Immature natural killer cell (primary cell): ENCODE results near the gene MROH2B. TPM values are rescaled to one million over a fixed set of nuclear protein-coding genes. Genes with fewer than 3 reads are reported as not detected.

Experiments
- DNase-seq, 3 donors: peaks; one replicate each; pipeline ENCODE4 v3.0.0; 2022; ENCODE audit warnings: mixed read lengths in 1 of 3
- H3K27ac Mint-ChIP-seq, 6 donors: one replicate each; pipeline ENCODE4 v1.8.0; 2020; ENCODE audit warnings: mixed read lengths in 6 of 6, mild to moderate bottlenecking in 5 of 6, inconsistent platforms in 4 of 6, moderate library complexity in 3 of 6
- H3K27me3 Mint-ChIP-seq, 3 donors: one replicate each; pipeline ENCODE4 v1.8.0; 2020 to 2021; ENCODE audit warnings: low read depth in 3 of 3, mild to moderate bottlenecking in 3 of 3, mixed read lengths in 3 of 3, moderate library complexity in 3 of 3, inconsistent platforms in 1 of 3
- H3K36me3 Mint-ChIP-seq, 3 donors: one replicate each; pipeline ENCODE4 v1.8.0; 2020; ENCODE audit warnings: mixed read lengths in 3 of 3, inconsistent platforms in 2 of 3, mild to moderate bottlenecking in 2 of 3
- H3K4me1 Mint-ChIP-seq, 2 donors: one replicate each; pipeline ENCODE4 v1.8.0; 2020; ENCODE audit warnings: inconsistent platforms in 2 of 2, mild to moderate bottlenecking in 2 of 2, mixed read lengths in 2 of 2, moderate library complexity in 1 of 2
- H3K4me3 Mint-ChIP-seq, 5 donors: one replicate each; pipeline ENCODE4 v1.8.0; 2020; ENCODE audit warnings: mild to moderate bottlenecking in 5 of 5, mixed read lengths in 5 of 5, inconsistent platforms in 3 of 5, moderate library complexity in 3 of 5
- H3K9me3 Mint-ChIP-seq, 6 donors: one replicate each; pipeline ENCODE4 v1.8.0; 2020; ENCODE audit warnings: mild to moderate bottlenecking in 6 of 6, mixed read lengths in 6 of 6, inconsistent platforms in 4 of 6, moderate library complexity in 3 of 6
- polyA plus RNA-seq, 3 donors: library from polyadenylated mRNA; unstranded; fragments of 300-500 nt; fragmentation: Illumina TruSeq; gene quantifications; one replicate each; pipeline ENCODE4 v1.2.3, GENCODE V29; 2021

The MROH2B gene
- polyA plus RNA-seq, 3 donors from 2014 or later: not detected

DNA sequence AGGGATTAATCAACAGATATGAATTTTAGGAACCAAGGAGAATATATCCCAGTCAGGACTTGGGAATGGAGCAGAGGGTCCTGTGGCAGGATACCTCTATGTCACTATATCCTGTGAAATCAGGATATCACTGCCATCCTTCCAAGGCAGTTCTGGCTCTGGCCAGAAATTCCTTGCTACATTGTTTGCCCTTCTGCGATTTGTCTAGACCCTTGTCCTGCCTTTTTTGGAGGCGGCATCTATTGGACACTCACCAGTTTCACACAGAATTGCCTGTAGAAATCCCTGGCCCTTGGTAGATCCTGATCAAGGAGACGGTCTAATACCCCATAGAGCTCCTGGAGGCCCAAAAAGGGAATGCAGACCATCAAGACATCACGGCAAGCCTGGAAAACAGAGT lies 71.2 kb downstream of the MROH2B start:
- Mint-ChIP-seq H3K9me3 (peaks cover 0 to 7% (median 0%) of the 10 kb centered on the region in 6 donors), H3K27me3 (peaks cover 0 to 2% (median 1%) of the 10 kb centered on the region in 3 donors), H3K4me3 (no peak overlapping the region), H3K36me3 (no peaks in the 10 kb centered on the region), H3K27ac (no peak overlapping the region), H3K4me1 (no peaks in the 10 kb centered on the region)
- no peak for DNase-seq

DNA sequence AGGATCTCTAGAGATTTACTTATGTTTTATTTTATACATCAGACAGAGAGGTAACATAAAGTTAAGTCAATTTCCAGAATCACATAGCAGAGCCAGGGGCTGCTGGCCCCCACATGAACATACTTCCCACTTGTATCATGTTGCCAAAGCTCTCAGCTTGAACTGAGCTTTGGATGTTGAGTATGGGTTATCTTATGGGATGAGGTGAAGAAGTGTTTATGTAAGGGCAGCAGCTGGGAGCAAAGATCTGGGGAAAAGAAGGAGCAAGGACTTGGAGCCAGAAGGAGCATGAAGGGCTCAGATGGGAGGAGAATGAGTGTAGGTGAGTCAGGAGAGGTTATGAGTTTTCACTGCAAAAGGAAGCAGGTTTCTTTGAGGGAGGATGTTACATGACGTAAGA lies 72.0 kb downstream of the MROH2B start:
- Mint-ChIP-seq H3K36me3 (no peaks in the 10 kb centered on the region), H3K4me3 (no peak overlapping the region), H3K27ac (no peak overlapping the region), H3K27me3 (peaks cover 0 to 2% (median 1%) of the 10 kb centered on the region in 3 donors), H3K4me1 (no peaks in the 10 kb centered on the region), H3K9me3 (peaks cover 0 to 8% (median 0%) of the 10 kb centered on the region in 6 donors)
- DNase-seq: no peak

DNA sequence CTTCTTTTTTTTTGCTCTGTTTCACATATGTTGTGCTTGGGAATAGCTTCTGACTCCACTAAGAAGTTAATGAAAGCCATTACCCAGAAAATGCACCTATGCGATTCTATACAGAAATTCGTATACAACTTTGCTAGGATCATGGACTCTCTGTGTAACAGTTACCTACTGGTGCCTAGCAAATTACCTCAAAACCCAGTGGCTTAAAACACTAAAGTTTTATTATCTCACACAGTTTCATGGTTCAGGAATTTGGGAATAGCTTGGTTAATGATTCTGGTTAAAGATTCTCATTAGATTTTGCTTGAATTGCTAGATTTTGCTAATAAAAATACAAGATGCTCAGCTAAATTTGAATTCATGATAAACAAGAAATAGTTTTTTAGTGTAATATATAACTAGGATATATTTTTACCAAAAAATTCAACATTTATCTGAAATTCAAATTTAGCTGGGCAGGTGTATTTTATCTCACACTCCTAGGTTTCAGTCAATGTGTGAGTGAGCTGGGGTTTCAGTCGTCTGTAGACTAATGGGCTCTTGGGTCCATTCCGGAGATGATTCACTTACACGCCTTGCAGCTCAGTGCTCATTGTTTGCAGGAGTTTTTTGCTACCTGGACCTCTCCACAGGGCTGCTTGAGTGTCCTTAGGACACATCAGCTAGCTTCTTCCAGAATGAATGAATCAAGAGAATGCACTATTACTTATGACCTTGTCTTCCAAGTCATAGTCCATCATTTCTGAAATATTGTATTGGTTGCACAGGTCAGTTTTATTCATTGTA lies 75.1 kb downstream of the MROH2B start:
- no peak for DNase-seq
- Mint-ChIP-seq H3K27ac (no peak overlapping the region), H3K4me1 (no peaks in the 10 kb centered on the region), H3K4me3 (no peak overlapping the region), H3K27me3 (peaks cover 0 to 2% (median 0%) of the 10 kb centered on the region in 3 donors), H3K9me3 (peaks cover 0 to 9% (median 0%) of the 10 kb centered on the region in 6 donors), H3K36me3 (no peaks in the 10 kb centered on the region)

- peaks cover 0 to 7% (median 0%) of the 10 kb centered on the region in 6 donors for H3K9me3 Mint-ChIP-seq
- no peak overlapping the region for H3K4me3 Mint-ChIP-seq
- H3K27ac Mint-ChIP-seq: no peak overlapping the region
- H3K36me3 Mint-ChIP-seq: no peaks in the 10 kb centered on the region
- H3K4me1 Mint-ChIP-seq: no peaks in the 10 kb centered on the region
- H3K27me3 Mint-ChIP-seq: no peaks in the 10 kb centered on the region
- DNase-seq: no peak
Observed at GRCh38 chr5:40991981-40992559, 79.1 kb downstream of the MROH2B start.

- peaks cover 0 to 5% (median 0%) of the 10 kb centered on the region in 6 donors for H3K9me3 Mint-ChIP-seq
- DNase-seq: no peak
Observed at GRCh38 chr5:40991168-40991980, 79.8 kb downstream of the MROH2B start.

GRCh38 chr5:40988746-40989510 lies 82.2 kb downstream of the MROH2B start:
- peaks cover 0 to 2% (median 0%) of the 10 kb centered on the region in 6 donors for H3K9me3 Mint-ChIP-seq
- no peak overlapping the region for H3K27ac Mint-ChIP-seq
- H3K27me3 Mint-ChIP-seq: peaks cover 0 to 3% (median 0%) of the 10 kb centered on the region in 3 donors
- H3K4me3 Mint-ChIP-seq: no peak overlapping the region
- no peaks in the 10 kb centered on the region for H3K4me1 Mint-ChIP-seq
- no peaks in the 10 kb centered on the region for H3K36me3 Mint-ChIP-seq
- no peak for DNase-seq

More at GRCh38 chr5:40991168-40991980, 79.8 kb downstream of the MROH2B start:
- Mint-ChIP-seq H3K27me3 (peaks cover 0 to 3% (median 0%) of the 10 kb centered on the region in 3 donors), H3K27ac (no peak overlapping the region), H3K4me1 (no peaks in the 10 kb centered on the region), H3K4me3 (no peak overlapping the region), H3K36me3 (no peaks in the 10 kb centered on the region)

DNA sequence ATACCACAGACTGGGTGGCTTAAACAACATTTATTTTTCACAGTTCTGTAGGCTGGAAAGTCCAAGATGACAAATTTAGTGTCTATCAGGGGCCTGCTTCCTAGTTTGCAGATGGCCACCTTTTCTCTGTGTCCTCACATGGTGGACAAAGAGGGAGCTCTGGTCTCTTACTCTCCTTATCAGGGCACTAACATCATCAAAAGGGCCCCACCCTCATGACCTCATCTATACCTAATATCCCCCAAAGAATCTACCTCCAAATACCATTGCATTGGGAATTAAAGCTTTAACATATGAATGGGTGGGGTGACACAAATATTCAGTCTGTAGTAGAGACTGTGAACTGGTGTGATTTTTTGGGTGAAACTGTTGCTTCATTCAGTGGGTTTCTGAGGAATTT lies 83.8 kb downstream of the MROH2B start:
- H3K27me3 Mint-ChIP-seq: peaks cover 0 to 4% (median 3%) of the 10 kb centered on the region in 3 donors
- no peaks in the 10 kb centered on the region for H3K36me3 Mint-ChIP-seq

DNA sequence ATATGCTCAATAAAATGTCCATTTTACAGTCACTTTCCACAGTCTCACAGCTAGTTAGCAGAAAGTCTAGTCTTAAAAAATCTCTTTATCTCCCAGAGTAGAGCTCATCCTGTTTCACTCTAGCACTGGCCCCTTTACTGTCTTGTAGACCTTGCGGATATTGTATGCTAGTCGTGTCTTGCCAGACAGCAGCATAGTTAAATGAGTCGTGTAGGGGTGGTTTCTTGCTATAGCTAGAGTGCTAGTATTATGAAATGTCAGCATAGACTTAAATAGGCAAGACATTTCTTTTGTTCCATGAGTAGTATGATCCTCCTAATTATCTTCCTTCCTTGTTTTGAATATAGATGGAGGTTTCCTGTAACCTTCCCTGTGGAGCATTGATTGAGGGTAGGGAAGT lies 84.5 kb downstream of the MROH2B start:
- Mint-ChIP-seq H3K4me1 (no peaks in the 10 kb centered on the region), H3K36me3 (no peaks in the 10 kb centered on the region), H3K27me3 (peaks cover 0 to 4% (median 3%) of the 10 kb centered on the region in 3 donors), H3K4me3 (no peak overlapping the region), H3K27ac (no peak overlapping the region), H3K9me3 (peaks cover 0 to 2% (median 0%) of the 10 kb centered on the region in 6 donors)
- DNase-seq: no peak

More for the DNA sequence above, 83.8 kb downstream of the MROH2B start:
- H3K9me3 Mint-ChIP-seq: peaks cover 0 to 2% (median 0%) of the 10 kb centered on the region in 6 donors
- H3K4me1 Mint-ChIP-seq: no peaks in the 10 kb centered on the region
- H3K27ac Mint-ChIP-seq: no peak overlapping the region
- no peak overlapping the region for H3K4me3 Mint-ChIP-seq
- no peak for DNase-seq

DNA sequence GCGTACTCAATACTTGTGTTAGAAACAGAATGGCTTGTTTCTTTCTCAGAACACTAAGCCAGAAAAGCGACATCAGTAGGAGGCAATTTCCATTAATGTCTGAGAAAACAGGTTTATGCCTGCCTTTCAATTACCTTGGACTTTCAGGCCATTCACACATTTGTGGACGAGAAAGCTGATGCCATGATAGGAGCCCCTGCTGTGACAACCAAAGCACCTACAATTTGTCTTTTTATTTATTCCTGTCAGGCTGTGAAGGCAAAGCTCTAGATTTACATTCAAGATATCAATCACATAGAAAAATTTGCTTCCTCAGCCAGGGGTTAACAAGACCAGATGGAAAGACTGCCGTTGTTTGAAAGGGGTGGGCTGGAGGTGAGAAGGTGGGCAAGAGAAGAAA lies 85.6 kb downstream of the MROH2B start:
- Mint-ChIP-seq H3K9me3 (peaks cover 0 to 2% (median 0%) of the 10 kb centered on the region in 6 donors), H3K27me3 (peaks cover 0 to 4% (median 3%) of the 10 kb centered on the region in 3 donors), H3K4me3 (no peak overlapping the region), H3K4me1 (no peaks in the 10 kb centered on the region), H3K36me3 (no peaks in the 10 kb centered on the region), H3K27ac (no peak overlapping the region)
- no peak for DNase-seq

DNA sequence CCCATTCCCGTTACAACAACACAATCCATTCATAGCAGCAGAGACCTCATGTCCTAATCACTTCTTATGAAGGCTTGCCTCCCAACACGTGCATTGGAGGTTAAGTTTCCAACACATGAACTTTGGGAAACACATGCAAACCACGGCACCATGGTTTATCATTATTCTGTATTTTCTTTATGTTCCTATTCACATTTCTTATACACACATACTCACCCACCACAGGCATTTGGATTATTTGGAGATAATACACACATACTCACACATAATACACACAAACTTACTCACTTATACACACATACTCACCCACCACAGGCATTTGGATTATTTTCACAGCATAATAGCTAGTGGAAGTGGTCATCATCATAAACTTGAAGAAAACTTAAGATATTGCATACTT lies 86.3 kb downstream of the MROH2B start:
- H3K9me3 Mint-ChIP-seq: peaks cover 0 to 2% (median 0%) of the 10 kb centered on the region in 6 donors
- no peaks in the 10 kb centered on the region for H3K4me1 Mint-ChIP-seq
- DNase-seq: no peak
- H3K27me3 Mint-ChIP-seq: peaks cover 0 to 4% (median 3%) of the 10 kb centered on the region in 3 donors
- H3K27ac Mint-ChIP-seq: no peak overlapping the region
- no peak overlapping the region for H3K4me3 Mint-ChIP-seq
- no peaks in the 10 kb centered on the region for H3K36me3 Mint-ChIP-seq

- Mint-ChIP-seq H3K27me3 (peaks cover 2 to 4% (median 3%) of the 10 kb centered on the region in 3 donors), H3K4me3 (no peak overlapping the region), H3K9me3 (peaks cover 0 to 2% (median 0%) of the 10 kb centered on the region in 6 donors), H3K36me3 (no peaks in the 10 kb centered on the region), H3K4me1 (no peaks in the 10 kb centered on the region), H3K27ac (no peak overlapping the region)
- DNase-seq: no peak
Observed at GRCh38 chr5:40983781-40984180, 87.4 kb downstream of the MROH2B start.

DNA sequence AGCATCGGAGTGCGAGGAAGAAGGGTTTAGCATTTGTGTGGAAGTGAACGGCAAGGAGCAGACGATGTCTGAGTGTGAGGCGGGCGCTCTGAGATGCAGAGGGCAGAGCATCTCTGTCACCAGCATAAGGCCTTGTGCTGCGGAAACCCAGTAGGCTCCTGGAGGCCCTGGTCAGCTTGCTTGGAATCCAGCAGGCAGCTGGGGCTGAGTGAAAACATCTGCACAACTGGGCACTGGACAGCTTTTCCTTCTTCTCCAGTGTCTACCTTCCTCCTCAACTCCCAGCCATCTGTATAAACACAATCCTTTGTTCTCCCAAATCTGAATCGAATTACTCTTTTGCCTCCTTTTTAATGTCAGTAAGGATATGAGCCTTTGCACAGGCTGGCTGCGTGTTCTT lies 89.7 kb downstream of the MROH2B start:
- Mint-ChIP-seq H3K4me3 (no peak overlapping the region), H3K36me3 (no peaks in the 10 kb centered on the region), H3K27ac (no peak overlapping the region), H3K9me3 (peaks cover 0 to 2% (median 0%) of the 10 kb centered on the region in 6 donors), H3K4me1 (no peaks in the 10 kb centered on the region), H3K27me3 (peaks cover 0 to 7% (median 2%) of the 10 kb centered on the region in 3 donors)
- no peak for DNase-seq

- H3K27me3 Mint-ChIP-seq: peaks cover 2 to 3% (median 3%) of the 10 kb centered on the region in 3 donors
- no peaks in the 10 kb centered on the region for H3K4me1 Mint-ChIP-seq
- H3K36me3 Mint-ChIP-seq: no peaks in the 10 kb centered on the region
- H3K4me3 Mint-ChIP-seq: no peak overlapping the region
- H3K9me3 Mint-ChIP-seq: no peaks in the 10 kb centered on the region
- H3K27ac Mint-ChIP-seq: no peak overlapping the region
- DNase-seq: no peak
Observed at GRCh38 chr5:40976836-40977235, 94.3 kb downstream of the MROH2B start.
